GM10266 (cell line): Measurements from ENCODE around the gene KCP.

ENCODE experiments used
- DNase-seq: peaks from one replicate; pipeline ENCODE4 v3.0.0; 2012; ENCODE audit errors: extremely low spot score
- TF ChIP-seq, protein P1 (sequence below): IDR thresholded peaks from 2 replicates; pipeline ENCODE4 v1.5.1; 2012; ENCODE audit warnings: mild to moderate bottlenecking, low read depth; ENCODE audit not compliant: control insufficient read depth, insufficient read depth; ENCODE audit errors: missing control alignments

Gene KCP

DNA sequence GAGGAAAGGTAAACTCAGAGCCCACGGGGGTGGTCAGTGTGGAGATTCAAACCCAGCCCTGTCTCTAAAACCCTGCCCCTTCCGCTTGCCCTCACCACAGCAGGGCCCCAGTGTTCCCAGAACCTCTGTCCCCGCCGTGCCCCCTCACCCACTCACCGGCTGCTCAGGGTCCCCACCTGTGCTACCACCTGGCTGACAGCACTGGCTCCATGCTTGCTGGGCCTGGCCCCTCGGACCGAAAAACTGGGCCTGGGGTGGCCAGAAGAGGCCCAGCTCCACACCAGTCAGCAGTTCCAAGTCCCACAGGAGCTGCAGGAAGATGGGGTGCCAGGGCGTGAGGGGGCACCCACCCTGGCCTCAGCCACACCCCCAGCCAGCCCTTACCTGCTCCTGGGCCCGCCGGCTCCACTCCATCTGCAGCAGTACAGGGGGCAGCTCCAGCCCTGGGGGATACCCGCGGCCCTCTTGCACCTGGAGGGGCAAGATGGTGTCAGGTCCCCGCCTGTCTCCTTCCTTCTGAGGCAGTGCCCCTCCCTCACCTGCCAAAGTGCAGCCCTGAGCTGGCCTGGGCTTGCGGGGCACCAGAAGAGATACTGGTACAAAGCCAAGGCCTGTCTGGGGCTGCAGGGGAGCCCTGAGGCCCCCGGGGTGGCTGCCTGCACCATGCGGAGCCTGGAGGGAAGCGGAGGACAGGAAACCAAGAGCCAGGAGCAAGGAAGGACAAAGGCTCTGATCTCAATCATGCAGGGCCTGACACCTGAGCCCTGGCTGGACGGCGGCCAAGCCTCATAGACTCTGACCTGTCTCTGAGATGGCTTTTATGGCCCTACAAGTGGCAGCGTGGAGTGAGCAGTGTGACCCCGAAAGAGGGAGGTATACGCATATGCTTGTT, 36.1 kb downstream of the KCP start:
- TF ChIP-seq, protein P1, sequence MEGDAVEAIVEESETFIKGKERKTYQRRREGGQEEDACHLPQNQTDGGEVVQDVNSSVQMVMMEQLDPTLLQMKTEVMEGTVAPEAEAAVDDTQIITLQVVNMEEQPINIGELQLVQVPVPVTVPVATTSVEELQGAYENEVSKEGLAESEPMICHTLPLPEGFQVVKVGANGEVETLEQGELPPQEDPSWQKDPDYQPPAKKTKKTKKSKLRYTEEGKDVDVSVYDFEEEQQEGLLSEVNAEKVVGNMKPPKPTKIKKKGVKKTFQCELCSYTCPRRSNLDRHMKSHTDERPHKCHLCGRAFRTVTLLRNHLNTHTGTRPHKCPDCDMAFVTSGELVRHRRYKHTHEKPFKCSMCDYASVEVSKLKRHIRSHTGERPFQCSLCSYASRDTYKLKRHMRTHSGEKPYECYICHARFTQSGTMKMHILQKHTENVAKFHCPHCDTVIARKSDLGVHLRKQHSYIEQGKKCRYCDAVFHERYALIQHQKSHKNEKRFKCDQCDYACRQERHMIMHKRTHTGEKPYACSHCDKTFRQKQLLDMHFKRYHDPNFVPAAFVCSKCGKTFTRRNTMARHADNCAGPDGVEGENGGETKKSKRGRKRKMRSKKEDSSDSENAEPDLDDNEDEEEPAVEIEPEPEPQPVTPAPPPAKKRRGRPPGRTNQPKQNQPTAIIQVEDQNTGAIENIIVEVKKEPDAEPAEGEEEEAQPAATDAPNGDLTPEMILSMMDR: no peak
- no peak for DNase-seq

DNA sequence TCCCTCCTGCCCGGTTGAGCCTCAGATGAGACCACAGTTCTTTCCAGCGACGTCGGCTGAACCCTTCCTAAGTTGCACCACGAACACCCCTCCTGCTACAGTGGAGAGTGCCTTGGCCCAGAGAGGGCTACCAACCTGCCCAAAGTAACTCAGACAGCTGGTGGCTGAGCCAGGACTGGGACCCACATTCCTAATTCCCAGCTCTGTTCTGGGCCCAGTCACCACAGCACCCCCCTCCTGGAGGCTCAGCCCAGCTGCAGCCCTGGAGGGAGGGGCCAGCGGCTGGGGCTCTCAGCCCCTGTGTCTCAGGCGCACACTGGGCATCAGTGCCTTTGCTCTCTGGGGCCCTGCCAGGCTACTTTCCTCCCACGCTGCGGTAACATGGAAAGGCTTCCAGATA, 37.3 kb downstream of the KCP start:
- no peak for DNase-seq
- TF ChIP-seq, protein P1: no peak

DNA sequence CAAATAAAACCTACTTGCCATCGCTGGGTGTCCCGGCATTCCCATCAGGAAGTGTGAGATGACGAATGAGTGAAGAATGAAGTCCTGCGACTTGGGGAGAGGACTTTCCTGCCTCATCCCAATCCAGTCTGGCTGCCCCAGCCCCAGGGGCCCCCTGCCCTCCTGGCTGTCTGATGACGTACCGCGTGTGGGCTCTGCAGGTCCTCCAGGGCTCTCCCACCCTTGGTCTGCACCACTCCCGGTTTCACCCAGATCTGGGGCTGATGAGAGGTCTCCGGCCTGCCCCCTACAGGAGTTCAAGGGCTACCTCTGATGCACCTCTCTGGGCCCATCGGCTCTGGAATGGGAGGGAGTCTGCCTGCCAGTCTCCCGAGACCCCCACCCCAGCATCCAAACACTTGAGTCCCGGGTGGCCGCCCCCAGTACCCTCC, 38.1 kb downstream of the KCP start:
- TF ChIP-seq, protein P1: peak; percentile 8
- DNase-seq: no peak

DNA sequence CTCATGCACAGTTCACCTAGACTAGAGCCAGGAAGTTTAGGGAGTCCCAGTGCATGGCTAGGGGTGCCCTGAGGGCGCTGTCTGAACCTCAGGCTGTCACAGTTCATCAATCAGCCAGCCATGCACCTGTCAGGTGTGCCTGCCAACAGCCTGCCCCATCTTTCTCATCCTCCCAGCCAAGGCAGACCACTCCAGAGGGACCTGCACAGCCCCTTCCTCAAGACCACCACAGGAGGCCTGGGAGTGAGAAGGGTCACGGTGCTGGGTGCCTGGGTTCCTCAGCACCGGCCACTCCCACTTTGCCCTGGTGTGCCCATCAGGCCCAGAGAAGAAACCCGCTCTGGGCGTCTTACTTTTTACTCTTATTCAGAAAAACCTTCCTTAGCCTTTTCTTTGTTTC, 39.5 kb downstream of the KCP start:
- TF ChIP-seq, protein P1: no peak

DNA sequence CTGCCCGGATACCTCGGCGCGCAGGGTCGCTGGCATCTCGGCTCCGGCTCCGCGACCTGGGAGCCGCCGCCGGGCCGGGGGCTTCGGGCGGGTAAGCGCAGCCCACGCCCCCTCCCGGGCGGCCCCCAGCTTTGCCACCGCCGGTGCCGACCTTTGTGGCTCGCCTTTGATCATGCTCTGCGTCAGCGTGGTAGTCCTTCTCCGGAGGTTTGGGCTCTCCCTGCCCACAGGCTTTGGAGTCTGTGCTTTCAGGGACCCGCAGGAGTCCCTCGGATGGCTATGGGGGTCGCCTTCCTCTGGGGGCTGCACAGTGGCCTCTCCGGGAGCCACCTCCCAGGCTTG, 40.6 kb downstream of the KCP start:
- TF ChIP-seq, protein P1: no peak
- DNase-seq: no peak

More for the DNA sequence above, 39.5 kb downstream of the KCP start:
- DNase-seq: no peak

DNA sequence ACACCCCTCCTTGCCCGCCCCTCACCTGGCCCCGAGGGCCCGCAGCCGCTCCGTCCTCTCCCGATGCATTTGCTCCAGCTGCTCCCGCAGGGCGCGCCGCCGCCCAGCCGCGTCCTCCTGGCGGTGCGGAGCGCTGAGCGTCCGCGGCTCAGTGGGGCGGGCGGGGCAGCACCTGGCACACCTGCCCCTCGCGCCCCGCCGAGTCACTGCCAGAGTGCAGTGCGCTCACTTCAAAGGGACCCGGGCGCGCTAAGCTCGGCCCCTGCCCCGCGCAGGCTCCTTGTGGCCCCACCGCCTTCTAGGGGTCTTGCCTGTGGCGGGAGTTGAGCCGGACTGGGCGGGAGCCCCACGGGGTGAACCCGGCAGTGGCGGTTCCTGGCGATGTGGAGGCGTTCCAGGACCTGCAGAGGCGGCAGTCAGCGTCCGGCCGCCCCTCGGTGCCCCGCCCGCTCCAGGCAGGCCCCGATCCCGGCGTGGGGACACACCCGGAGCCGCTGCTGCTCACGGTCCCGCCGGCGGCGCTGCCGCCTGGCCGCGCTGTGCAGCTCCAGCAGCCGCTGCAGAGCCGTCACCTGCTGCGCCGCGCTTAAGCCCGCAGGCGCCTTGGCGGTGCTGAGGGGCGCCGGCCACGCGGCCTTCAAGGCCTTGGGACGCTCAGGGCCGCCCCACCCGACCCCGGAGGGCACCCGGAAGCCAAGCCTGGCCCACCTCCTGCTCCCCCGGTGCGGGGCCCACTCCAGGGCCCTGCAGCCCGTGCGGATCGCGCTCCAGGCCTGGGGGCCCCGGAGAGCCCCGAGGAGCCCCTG, 41.2 kb downstream of the KCP start:
- DNase-seq: peak; percentile 76
- TF ChIP-seq, protein P1: peak; percentile 37
